Stimulated activated CD4-positive, alpha-beta T cell treated with anti-CD3 and anti-CD28 coated beads, Interleukin-2, amount 100 ng/mL, for 24 hours (primary cell): ENCODE measurements around the gene IVD.

ENCODE experiments used
- DNase-seq, 2 donors: peaks; one replicate each; pipeline ENCODE4 v3.0.0-alpha.2; 2020

The IVD gene

GRCh38 chr15:40416056-40416455 is 10.5 kb downstream of the IVD start:
- no peak for DNase-seq

- DNase-seq: no peak
These were observed 12.5 kb downstream of the IVD start for GRCh38 chr15:40418126-40418525.

GRCh38 chr15:40420071-40420713 is 14.6 kb downstream of the IVD start:
- no peak for DNase-seq

GRCh38 chr15:40420793-40421192 is 15.2 kb downstream of the IVD start:
- DNase-seq: no peak

GRCh38 chr15:40421246-40422157 is 15.9 kb downstream of the IVD start:
- DNase-seq: peak; percentile 87 to 88

- no peak for DNase-seq
These were observed 19.0 kb downstream of the IVD start for GRCh38 chr15:40424483-40425115.

GRCh38 chr15:40425681-40426080 is 20.1 kb downstream of the IVD start:
- DNase-seq: no peak

GRCh38 chr15:40427188-40427587 is 21.6 kb downstream of the IVD start:
- DNase-seq: no peak

GRCh38 chr15:40428185-40428584 is 22.6 kb downstream of the IVD start:
- DNase-seq: no peak

GRCh38 chr15:40429068-40429710 is 23.6 kb downstream of the IVD start:
- DNase-seq: no peak

GRCh38 chr15:40430271-40430805 is 24.7 kb downstream of the IVD start:
- no peak for DNase-seq

- DNase-seq: no peak
These were observed 29.6 kb downstream of the IVD start for GRCh38 chr15:40435023-40435709.

- DNase-seq: no peak
These were observed 30.1 kb downstream of the IVD start for GRCh38 chr15:40435710-40436089.

GRCh38 chr15:40436116-40436891 is 30.7 kb downstream of the IVD start:
- DNase-seq: no peak

GRCh38 chr15:40436892-40437751 is 31.5 kb downstream of the IVD start:
- no peak for DNase-seq

GRCh38 chr15:40437752-40438687 is 32.4 kb downstream of the IVD start:
- no peak for DNase-seq

- no peak for DNase-seq
These were observed 33.1 kb downstream of the IVD start for GRCh38 chr15:40438712-40439111.

- no peak for DNase-seq
These were observed 33.9 kb downstream of the IVD start for GRCh38 chr15:40439461-40439959.
